Retina (tissue), 1 donor: Measurements from ENCODE around the gene COX5B.
A peak's percentile ranks its signal among the peaks of the same experiment; 100 is the strongest.
"Not testable (repeated sequence)": the region's sequence is repeated elsewhere in the genome, so short reads cannot be mapped to it uniquely, and the experiment has no call there.

Experiments
- DNase-seq: peaks from one replicate; pipeline ENCODE4 v3.0.0-alpha.2; 2016

COX5B gene

GRCh38 chr2:97673915-97674283, 28.0 kb downstream of the COX5B start:
- no peak for DNase-seq

- DNase-seq = no peak
These were observed 29.7 kb downstream of the COX5B start for GRCh38 chr2:97675430-97676113.

GRCh38 chr2:97676620-97677019, 30.8 kb downstream of the COX5B start:
- DNase-seq = no peak

GRCh38 chr2:97677480-97677879, 31.6 kb downstream of the COX5B start:
- DNase-seq = no peak

GRCh38 chr2:97678298-97678697, 32.4 kb downstream of the COX5B start:
- DNase-seq = no peak

- DNase-seq = not testable (repeated sequence)
These were observed 41.4 kb downstream of the COX5B start for GRCh38 chr2:97687235-97687634.

- no peak for DNase-seq
These were observed 42.4 kb downstream of the COX5B start for GRCh38 chr2:97688062-97688827.

- no peak for DNase-seq
These were observed 45.3 kb downstream of the COX5B start for GRCh38 chr2:97691166-97691565.

GRCh38 chr2:97693476-97693875, 47.6 kb downstream of the COX5B start:
- no peak for DNase-seq

GRCh38 chr2:97695744-97696143, 49.9 kb downstream of the COX5B start:
- DNase-seq = no peak

- peak; percentile 86 for DNase-seq
These were observed 51.7 kb downstream of the COX5B start for GRCh38 chr2:97697252-97698235.
